HG02642 (cell line): Measurements from ENCODE around the gene RFTN1.

Source experiments
- ATAC-seq: cut with Tn5 transposase; IDR thresholded peaks from one replicate; pipeline ENCODE4 v1.9.1; 2021; ENCODE audit warnings: mild to moderate bottlenecking; ENCODE audit not compliant: unreplicated experiment, poor library complexity

Gene RFTN1

DNA sequence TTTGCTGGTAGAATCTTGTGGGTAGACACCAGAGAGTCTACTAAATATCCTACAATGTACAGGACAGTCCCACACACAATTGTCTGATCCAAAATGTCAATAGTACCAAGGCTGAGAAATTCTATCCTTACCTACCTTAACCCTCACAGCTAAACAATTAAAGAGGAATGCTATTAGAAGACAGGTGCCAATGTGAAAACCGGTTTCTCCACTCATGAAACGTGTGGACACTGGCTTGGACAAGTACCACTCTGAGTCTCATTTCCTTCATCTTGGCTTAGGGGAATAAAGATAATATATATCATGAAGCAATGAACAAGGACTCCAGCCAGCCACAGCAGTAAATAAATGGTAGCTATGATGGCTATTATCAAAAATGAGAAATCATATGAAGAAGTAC lies 90.2 kb downstream of the RFTN1 start:
- no peak for ATAC-seq

DNA sequence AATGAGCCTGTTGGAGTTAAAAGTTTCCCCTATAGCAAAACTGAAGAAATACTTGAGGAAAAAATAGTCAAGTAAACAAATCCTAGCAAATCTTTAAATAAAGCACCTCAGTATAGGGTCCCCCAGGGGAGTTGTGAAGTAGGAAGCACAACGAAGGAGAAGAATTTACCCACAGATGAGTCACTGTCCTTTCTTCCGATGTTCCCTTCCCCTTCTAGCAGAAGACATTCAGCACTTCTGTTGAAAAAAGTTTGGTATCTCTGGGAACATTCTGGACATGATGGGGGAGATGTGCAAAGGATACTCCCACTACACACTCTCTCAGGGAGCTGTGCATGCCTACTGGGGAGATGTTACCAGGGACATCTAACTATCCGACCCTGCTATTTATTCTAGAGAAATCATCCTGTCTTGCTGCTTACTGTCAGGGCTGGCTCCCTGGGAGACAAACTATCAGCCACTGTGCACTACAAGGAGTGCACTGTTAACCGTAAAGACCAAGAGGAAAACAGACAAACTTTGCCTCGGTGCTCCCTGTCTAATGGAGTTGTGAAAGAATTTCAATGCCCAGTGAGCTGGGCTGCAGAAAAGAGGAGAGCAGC lies 93.8 kb downstream of the RFTN1 start:
- ATAC-seq: no peak

DNA sequence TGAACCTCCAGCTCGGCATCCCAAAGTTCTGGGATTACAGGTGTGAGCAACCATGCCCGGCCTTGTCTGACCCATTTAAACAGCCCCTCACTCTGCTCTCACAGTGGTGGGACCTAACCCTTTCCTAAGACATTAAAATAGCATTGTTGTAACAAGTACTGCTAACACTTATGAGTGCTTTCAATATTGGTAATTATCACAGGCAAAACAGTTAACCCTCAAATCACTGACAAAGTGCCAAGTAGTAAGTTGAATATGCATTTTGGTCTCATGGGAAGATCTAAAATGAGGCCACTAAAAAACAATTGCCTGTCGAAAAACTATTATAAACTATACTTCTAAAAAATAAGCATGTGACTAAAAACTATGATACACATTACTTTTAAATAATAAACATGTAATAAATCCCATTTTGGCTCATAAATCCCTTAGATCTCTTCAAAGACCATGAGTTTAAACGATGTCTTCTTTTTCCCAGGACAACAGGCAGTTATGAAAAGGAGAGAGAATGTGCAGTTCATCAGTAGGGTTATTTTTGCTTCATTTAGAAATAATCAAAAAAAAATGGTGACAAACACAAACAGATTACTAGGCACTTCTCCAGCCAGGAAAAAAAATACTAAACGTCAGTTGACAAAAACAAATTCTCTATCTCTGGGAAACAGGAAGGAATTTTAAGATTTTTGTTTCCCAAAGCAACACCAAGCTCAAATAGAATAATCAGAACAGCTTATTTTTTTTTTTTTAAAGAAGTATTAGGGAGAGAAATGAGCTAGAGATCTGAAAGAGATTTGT lies 95.4 kb downstream of the RFTN1 start:
- no peak for ATAC-seq

DNA sequence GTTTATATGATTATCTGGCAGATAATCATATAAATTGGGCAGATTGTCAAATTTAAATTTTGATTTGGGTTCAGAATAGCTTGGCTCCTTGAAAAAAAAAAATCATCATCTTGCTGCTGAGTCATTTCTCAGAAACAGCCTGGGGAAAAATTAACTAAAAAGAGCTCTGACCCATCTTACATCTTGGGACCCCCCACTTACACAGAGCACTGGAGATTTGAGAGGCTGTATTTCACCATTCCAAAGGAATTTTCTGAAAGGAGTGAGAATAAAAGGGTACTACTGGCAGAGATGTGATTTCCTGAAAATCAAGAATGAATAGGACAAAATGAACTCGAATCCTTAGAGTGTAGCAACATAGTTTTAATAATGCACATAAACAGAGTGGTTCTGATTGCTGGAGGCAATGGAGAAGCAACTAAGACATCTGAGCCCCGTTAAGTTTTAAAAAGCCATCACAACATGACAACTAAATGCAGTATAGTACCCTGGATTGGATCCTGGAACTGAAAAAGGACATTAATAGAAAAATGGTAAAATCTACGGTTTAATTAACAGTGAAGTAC lies 97.5 kb downstream of the RFTN1 start:
- no peak for ATAC-seq

DNA sequence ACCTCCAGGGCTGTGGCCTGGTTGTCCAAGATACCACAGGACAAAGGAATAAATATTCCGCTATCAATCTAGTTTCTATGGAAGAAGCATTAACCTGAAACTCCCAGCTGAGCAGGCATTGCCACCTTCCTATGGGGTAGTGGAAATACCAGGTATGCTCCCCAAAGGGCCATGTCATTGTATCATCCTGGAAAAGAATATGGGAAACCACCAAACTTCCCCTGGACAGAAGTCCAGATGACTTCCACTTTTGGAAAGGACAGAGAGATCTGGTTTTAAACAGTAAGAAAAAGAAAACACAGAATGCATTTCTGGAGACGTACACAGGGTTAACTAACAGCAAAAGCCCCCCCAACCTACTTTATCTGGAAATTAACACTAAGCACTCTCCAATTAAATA lies 100.2 kb downstream of the RFTN1 start:
- no peak for ATAC-seq

DNA sequence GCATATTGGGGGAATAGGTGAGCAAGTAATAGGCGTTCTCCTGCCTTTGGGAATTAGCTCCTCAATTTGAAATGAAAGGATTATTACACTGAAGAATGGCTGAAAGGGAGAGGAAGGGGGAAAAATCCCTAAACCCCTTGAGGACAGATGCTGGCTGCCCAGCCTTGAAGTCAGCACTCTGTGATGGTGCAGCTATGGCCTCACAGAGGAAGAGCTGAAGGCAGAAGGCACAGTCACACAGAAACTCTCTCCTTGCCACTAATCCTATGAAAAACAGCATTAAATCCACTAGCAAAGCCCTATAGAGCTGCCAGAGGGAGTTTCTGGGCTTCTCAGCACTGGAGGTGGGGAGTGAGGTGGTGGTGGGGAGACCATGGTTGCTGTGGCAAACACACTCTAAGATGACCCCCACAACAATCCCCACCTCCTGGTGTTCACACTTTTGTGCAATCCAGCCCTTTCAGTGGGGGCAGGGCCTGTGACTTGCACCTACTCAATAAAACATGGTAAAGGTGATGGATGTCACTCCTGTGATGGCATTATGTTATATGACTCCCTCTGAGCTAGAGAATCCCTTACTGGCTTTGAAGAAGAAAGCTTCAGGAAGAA lies 101.2 kb downstream of the RFTN1 start:
- ATAC-seq: peak; percentile 51

DNA sequence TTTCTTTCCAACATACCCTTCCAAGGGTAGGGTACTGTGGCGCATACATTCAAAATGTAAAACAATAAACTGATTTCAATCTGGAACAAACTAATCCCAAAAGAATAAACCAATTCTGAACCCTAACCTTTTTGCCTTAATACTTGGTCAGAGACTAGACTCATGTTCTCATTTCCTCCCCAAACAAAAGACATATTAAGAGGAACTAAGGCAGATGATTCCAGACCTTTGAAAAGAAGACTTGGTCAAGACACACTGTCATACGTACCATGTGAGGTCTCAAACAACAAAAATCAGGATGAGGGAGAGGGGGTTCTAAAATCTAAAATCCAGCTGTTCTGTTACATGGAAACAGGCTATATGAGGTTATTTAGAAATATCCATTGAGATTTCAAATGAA lies 102.1 kb downstream of the RFTN1 start:
- ATAC-seq: no peak

DNA sequence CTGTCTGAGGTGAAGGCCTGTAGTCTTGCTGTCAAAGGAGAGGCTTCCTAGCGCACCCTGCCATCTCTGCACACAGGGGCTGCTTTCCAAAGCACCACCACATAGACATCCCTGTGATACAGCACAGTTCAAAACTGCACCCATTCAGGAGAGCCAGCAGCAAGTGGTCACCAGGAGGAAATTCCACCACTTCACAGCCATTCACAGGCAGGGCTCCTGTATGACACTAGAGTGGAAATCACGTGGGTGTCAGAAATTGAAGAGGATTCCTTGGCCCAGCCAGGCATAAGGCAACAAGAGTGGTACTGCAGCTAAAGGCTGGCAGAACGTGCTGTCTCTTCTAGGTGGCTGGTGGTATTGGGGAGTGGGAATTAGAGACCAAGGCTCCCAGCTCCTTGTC lies 102.8 kb downstream of the RFTN1 start:
- ATAC-seq: no peak

DNA sequence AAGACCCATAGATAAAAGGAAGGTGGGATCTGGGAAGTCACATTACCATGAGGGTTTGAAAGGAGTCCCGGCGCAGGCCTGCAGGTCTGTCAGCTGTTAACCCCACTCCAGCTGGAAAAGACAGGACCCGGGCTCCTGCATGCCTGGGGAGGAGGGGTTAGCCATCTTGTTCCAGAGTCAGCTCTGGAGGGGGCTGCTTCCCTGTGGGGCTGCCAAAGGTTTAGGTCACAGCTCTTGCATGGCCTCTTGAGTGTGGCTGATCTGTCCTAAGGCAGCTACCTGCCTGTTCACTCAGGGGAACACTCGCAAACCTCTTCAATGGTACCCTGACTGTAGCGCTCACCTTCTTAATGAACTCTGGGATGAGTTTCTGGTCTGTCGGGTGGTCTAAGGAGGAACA lies 104.5 kb downstream of the RFTN1 start:
- ATAC-seq: no peak

DNA sequence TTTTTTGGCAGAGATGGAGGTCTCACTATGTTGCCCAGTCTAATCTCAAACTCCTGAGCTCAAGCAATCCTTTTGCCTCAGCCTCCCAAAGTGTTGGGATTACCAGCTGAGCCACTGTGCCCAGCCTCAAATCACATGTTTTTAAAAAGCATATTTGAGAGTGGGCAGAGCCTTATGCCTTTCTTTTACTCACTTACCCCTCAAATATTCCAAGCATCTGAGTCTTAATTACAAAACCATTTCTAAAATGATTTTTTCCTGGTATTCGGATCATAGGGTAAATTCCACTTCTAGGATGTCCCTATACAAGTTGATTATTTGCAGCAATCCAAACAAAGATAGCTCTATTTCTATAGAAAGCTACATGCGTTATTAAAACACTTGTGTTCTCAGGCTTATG lies 106.1 kb downstream of the RFTN1 start:
- ATAC-seq: no peak

DNA sequence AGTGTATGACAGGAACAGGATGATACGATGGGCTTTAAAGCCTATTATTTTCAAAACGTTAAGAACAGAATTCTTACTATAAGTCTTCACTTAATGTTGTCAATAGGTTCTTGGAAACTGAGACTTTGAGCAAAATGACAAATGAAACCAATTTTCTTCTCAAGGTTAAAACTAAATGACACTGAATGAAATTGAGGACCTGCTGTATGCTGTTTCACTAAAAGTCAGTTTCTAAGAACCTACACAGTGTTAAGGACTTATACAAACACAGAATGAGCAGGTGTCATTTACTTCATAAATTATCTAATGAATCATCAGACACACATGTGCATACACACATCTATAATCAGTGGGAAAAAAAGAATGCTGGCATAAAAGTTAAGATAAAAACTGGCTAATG lies 106.9 kb downstream of the RFTN1 start:
- ATAC-seq: no peak

DNA sequence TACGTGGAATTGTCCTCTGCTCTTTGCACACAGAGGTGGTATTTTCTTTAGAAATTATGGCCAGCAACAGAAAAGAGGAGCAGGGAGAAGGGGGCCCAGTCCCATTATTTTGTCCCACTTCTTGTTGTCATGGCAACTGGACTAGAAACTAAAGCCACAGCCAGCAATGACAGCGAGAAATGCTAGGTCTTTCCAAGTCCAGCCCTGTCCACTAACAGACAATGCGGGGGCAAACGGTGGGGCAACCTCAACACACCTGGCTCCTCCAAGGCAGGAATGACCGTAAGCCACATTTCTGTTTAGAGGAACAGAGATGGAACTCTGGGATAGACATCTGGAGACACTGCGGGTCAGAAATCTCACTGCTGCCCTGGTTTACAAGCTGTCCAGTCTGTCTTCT lies 107.3 kb downstream of the RFTN1 start:
- ATAC-seq: no peak

DNA sequence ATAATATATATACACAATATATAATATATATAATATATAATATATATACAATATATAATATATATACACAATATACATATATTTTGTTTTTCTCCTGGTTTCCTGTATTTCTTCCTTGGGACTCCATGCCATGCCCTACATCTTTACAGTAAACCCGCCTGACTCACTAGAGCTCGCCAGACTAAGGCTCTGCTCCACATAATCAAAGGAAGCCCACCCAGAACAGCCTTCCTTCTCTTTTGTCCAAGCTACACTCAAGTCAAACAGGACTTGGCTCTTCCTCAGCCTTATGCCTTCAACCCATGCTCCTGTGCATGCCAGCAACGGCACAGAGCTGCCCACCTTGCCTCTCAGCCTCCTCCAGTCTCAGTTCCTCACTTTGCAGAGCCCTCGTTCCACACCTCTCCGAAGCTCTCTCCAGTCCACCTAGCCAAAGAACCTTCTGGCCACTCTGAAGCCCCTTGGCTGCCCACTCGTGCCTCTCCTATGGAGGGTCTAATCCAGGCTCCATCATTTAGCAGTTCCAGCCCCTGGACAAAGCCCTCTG lies 109.1 kb downstream of the RFTN1 start:
- peak; percentile 37 for ATAC-seq

DNA sequence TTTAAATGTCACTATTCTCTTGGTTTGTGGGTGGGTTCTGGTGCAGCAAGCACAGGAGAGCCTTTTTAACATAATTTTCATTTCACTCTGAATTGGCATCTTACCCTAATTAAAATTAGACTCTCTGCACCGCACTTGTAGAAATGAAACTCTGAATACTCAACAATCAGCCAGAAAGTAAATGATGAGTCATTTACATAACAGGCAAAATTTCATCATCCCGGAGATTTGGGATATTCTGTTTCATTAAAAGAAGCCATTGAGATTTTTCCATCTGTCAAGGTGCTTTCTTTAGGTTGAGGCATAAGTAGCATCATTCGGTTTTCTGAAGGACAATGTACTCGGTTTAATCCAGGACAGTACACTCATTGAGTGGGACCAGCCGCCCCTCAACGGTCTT lies 111.0 kb downstream of the RFTN1 start:
- ATAC-seq: no peak

DNA sequence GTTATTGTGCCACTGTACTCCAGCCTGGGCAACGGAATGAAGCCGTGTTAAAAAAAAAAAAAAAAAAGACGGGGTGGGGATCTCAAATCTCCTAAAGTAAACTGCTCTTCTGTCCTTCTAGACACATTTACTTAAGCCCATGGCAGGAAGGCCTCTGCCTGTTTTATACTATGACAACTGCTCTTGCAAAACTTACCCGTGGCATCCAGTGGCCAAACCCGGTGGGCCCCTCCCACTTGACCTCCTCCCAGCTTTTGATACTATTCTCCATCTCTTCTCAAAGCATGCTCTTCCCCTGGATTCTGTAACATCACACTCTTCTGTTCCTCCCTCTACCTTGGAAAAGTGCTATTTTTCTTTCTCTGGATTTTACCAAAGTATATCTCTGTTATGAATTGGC lies 112.2 kb downstream of the RFTN1 start:
- no peak for ATAC-seq

DNA sequence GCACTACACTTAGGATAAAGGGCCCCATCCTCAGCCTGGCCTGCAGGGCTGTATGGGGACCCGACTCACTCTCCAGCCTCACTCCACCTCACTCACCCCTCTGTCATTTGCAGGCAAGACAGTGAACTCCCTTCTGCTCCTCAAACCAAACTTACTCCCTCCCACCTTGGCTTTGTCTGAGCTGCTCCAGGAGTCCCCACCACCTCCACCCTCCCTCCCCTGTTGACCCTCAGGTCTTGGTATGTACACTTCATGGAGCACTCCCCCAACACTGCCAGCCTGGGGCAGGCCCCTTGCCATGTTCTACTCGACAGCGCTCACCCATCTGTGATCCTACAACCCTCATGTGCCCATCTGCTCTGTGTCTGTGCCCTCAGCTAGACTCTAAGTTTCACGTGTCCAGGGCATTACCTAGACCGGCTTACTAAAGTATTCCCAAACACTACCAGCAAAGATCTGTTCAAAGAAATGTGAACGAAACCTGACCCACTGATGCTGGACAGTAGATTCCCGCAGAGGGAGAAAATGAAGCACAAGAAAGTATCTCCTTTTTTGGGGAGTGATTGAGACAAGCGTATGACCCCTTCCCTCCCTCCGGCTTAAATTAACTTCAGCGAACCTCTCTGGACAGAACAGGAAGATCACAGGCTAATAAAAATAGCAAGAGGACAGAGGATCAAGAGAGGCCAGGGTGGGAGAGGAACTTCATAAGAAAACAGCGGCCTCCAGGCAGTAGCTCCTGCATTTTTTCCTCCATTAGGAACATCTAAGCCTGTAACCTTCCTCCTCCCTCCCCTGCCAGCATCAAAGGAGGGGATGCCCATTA lies 113.2 kb downstream of the RFTN1 start:
- no peak for ATAC-seq

DNA sequence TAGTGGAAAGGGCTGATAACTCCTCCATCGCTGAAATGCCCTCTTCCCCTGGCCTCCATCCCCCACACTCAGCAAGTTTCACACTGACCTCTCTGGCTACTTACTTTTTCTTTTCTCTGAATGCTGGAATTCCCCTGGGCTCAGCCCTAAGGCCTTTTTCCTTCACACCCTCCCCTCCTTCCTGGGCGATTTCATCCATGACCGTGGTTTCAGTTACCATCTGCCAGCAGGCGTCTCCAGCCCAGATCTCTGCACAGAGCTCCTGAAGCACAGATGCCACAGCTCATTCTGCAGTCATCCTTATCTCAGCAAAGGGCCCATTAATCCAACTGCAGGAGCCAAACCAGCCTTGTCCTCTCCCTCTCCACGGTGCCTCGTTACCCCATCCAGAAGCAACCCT lies 114.0 kb downstream of the RFTN1 start:
- ATAC-seq: no peak

DNA sequence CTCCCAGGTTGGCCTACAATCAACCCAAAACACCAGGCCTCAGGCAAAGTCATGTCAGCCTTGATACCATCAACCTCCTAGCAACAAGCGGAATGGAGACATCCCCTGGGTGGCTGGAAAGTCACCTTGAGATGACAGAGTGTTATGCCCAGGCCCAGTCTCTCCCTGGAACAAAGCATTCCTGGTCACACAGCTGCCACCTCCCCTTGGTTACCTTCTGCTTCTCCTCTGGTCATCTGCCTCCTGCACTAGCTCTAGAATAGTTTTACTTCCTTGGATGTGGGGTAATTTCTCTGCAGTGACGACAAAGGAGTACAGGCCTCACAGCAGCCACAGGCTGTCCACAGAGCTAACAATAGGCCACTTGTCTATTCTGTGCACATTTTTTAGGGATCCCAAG lies 114.9 kb downstream of the RFTN1 start:
- no peak for ATAC-seq

DNA sequence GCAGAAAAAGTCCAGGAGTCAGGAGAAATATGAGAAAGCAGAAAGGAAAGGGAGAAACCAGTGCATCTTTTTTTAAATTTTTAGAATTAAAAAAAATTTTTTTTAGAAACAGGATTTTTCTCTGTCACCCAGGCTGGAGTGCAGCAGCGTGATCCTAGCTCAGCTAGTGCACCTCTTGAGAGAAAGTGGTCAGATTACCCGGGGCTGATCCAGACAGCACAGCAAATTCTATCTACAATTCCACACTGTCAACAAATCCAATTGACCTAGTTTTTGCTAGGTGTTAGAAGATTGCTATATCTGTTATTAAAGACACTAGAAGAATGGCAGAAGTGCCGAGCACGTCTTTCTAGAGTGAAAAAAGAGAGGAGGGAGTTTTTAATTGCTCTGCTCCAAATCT lies 117.3 kb downstream of the RFTN1 start:
- no peak for ATAC-seq

DNA sequence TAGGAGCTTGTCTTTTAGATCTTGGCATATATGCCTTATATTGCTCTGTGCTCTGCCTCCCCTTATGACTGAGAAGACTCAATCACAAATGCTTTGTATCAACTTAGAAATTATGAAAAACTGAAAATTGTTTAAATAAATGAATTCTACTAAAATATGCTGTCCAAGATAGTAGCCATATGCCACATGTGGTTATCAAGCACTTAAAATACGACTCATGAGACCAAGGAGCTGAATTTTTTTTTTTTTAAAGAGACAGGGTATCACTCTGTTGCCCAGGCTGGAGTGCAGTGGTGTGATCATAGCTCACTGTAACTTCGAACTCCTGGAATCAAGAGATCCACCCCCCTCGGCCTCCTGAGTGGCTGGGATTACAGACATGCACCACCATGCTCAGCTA lies 118.3 kb downstream of the RFTN1 start:
- no peak for ATAC-seq
